ENCODE measurements around the gene GDF10. TPM values are rescaled to one million over a fixed set of nuclear protein-coding genes. Genes with fewer than 3 reads are reported as not detected.

Gene GDF10
- polyA plus RNA-seq, 1 experiment: not detected

DNA sequence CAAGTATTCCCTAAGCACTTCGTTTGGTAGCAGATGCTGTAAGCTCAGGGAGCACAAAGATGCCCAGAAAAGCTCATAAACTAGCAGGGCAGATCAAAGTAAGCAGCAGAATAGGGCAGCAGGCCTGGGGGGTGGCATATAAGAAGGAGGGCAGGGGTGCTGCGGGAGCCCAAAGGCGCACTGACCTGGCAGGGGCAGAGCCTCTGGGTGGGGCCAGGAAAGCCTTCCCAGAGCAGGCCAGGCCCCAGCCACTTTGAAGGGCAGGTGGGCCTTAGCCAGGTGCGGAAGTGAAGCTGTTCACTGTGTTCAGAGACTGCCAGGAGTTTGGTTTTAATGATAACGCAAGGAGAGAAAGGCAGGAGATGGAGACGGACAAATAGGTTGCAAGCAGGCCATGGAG, 3.9 kb downstream of the GDF10 start:
- ChIA-PET POLR2A (no interaction called here), CTCF (interaction anchor here (1.1 to 3.3 kb wide), 5 partner anchors 8 to 279 kb away, joined by 3 to 15 read pairs (median 4); no protein-coding TSS in a partner anchor)
- H3K27me3 ChIP-seq (ENCODE audit: control insufficient read depth, insufficient read depth, low read length): peaks cover 11% of the 10 kb centered on the region
- no peak for DNase-seq (ENCODE audit: low read depth)
- H3K4me3 ChIP-seq (ENCODE audit: low read depth, low read length): no peak overlapping the region
- H3K36me3 ChIP-seq (ENCODE audit: control insufficient read depth, insufficient read depth, low read length): no peaks in the 10 kb centered on the region
- TF ChIP-seq, protein P1, sequence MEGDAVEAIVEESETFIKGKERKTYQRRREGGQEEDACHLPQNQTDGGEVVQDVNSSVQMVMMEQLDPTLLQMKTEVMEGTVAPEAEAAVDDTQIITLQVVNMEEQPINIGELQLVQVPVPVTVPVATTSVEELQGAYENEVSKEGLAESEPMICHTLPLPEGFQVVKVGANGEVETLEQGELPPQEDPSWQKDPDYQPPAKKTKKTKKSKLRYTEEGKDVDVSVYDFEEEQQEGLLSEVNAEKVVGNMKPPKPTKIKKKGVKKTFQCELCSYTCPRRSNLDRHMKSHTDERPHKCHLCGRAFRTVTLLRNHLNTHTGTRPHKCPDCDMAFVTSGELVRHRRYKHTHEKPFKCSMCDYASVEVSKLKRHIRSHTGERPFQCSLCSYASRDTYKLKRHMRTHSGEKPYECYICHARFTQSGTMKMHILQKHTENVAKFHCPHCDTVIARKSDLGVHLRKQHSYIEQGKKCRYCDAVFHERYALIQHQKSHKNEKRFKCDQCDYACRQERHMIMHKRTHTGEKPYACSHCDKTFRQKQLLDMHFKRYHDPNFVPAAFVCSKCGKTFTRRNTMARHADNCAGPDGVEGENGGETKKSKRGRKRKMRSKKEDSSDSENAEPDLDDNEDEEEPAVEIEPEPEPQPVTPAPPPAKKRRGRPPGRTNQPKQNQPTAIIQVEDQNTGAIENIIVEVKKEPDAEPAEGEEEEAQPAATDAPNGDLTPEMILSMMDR (IDR thresholded peaks at IDR 0.05; ENCODE audit: insufficient read depth, low read depth, low read length): no peak

DNA sequence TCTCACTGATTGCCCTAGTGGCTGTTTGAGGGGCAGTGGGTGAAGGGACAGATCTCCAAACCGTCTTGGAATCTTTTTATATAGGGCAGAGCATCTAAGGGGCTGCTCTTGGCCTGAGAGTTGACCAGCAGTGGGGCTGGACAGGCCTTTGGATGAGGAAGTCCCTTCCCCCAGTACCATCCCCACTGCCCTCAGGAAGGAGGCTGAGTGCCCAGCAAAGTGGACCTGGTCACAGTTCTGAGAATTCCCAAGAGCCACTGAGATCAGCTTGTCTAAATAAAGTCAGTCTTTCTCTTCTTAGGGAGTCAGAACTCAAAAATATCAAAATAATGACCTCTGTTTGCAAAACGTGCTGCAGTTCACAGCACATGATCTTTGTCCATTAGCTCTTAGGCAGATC, 5.6 kb downstream of the GDF10 start:
- no peak for DNase-seq (ENCODE audit: low read depth)
- POLR2A ChIA-PET: interaction anchor here (0.6 kb wide), 1 partner anchor 134 kb away, joined by 3 read pairs; no protein-coding TSS in a partner anchor
- H3K27me3 ChIP-seq (ENCODE audit: control insufficient read depth, insufficient read depth, low read length): peaks cover 5% of the 10 kb centered on the region
- no peaks in the 10 kb centered on the region for H3K36me3 ChIP-seq (ENCODE audit: control insufficient read depth, insufficient read depth, low read length)
- TF ChIP-seq, protein P1 (IDR thresholded peaks at IDR 0.05; ENCODE audit: insufficient read depth, low read depth, low read length): no peak
- CTCF ChIA-PET: interaction anchor here (1.1 to 2.1 kb wide), 4 partner anchors 8 to 280 kb away, joined by 4 to 7 read pairs (median 4); no protein-coding TSS in a partner anchor
- no peak overlapping the region for H3K4me3 ChIP-seq (ENCODE audit: low read depth, low read length)

DNA sequence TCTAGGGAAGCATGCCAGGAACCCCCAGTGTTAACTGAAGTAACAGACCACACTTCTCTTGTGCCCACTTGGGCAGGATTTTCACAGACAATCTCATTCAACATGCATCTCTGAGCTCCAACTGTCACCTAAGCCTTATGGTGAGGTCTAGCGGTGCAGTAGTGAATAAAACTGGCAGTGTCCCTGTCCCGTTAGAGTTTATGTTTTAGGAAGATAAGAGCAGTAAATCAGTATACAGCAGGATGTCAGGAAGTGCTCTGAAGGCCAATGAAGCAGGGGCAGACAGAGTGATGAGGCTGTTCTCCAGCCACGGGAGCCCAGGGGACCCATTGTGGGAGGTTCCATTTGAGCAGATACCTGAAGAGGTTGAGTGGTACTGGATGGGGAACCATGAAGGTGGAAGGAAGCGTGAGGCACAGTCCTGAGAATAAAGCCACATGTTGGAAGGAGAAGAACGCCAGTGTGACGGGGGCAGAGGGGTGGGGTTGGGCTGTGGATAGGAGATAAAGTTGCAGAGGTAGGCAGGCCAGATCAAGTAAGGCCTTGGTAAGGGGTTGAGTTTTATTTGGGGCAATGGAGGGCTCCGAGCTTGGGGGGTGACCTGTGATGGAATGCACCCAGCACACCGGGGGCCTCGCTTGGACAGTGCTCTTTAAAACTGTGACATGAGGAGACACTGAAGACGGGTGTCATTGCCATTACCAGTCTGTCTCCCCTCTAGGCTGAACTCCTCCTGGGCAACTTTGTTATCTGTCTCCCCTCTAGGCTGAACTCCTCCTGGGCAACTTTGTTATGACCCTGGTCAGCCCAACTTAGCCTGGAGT, 6.6 kb downstream of the GDF10 start:
- DNase-seq (ENCODE audit: low read depth): no peak
- Histone ChIP-seq H3K4me3 (ENCODE audit: low read depth, low read length) (no peak overlapping the region), H3K36me3 (ENCODE audit: control insufficient read depth, insufficient read depth, low read length) (no peaks in the 10 kb centered on the region), H3K27me3 (ENCODE audit: control insufficient read depth, insufficient read depth, low read length) (peaks cover 1% of the 10 kb centered on the region)
- TF ChIP-seq, protein P1 (IDR thresholded peaks at IDR 0.05; ENCODE audit: insufficient read depth, low read depth, low read length): no peak
- ChIA-PET CTCF (interaction anchor here (1.1 to 2.1 kb wide), 3 partner anchors 7 to 259 kb away, joined by 4 to 7 read pairs (median 4); no protein-coding TSS in a partner anchor), POLR2A (interaction anchor here (0.6 kb wide), 1 partner anchor 135 kb away, joined by 3 read pairs; no protein-coding TSS in a partner anchor)

DNA sequence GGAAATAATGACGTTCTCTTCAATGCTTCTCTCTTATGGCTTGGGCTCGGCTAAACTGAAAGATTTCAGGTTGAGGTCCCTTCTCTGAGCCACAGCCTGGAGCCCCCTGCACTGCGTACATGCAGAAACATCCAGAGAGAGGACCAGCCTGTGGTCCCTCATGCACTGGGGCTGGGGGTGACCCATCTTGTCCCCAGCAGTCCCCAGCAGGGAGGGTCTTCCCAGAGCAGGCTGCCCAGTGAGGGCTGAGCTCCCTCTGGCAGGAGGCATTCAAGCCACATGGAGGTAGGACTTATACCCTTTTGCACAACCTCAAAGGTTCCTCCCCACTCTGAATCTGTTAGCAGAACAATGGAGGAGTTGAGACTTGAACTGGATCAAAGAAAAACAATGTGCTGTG, 7.4 kb downstream of the GDF10 start:
- ChIA-PET CTCF (interaction anchor here (1.7 to 9.7 kb wide), 2 partner anchors 262 to 282 kb away, joined by 9 to 215 read pairs; no protein-coding TSS in a partner anchor), POLR2A (no interaction called here)
- Histone ChIP-seq H3K4me3 (ENCODE audit: low read depth, low read length) (no peak overlapping the region), H3K36me3 (ENCODE audit: control insufficient read depth, insufficient read depth, low read length) (no peaks in the 10 kb centered on the region), H3K27me3 (ENCODE audit: control insufficient read depth, insufficient read depth, low read length) (peaks cover 1% of the 10 kb centered on the region; the same call in 1 of the 2 replicates)
- no peak for DNase-seq (ENCODE audit: low read depth)
- TF ChIP-seq, protein P1 (IDR thresholded peaks at IDR 0.05; ENCODE audit: insufficient read depth, low read depth, low read length): no peak

DNA sequence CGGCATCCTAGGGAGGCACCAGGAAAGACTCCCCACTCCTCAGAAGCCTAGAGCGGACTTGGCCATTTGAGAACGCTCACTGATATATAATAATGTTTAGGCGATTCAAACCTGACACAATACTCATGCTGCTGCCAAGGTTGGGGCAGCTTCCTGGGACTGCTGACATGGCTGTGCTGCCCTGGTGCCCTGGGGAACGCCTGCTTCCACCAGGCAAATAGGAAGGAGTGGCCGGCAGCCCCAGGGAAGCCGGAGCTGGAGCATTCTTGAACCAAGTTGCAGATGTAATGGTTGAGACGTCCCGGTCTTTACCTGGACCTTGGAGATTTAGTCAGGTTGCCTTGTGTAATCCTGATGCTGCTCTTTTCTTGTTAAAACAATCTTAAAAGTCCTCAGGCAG, 8.8 kb downstream of the GDF10 start:
- ChIA-PET POLR2A (no interaction called here), CTCF (interaction anchor here (1.7 to 9.7 kb wide), 3 partner anchors 264 to 314 kb away, joined by 5 to 215 read pairs (median 9); no protein-coding TSS in a partner anchor)
- Histone ChIP-seq H3K36me3 (ENCODE audit: control insufficient read depth, insufficient read depth, low read length) (no peaks in the 10 kb centered on the region), H3K27me3 (ENCODE audit: control insufficient read depth, insufficient read depth, low read length) (peaks cover 1% of the 10 kb centered on the region; the same call in 1 of the 2 replicates), H3K4me3 (ENCODE audit: low read depth, low read length) (no peak overlapping the region)
- DNase-seq (ENCODE audit: low read depth): no peak
- TF ChIP-seq, protein P1 (IDR thresholded peaks at IDR 0.05; ENCODE audit: insufficient read depth, low read depth, low read length): no peak
